ENCODE results near the gene NOTCH1.

The NOTCH1 gene

GRCh38 chr9:136462664-136463063 is 83.2 kb downstream of the NOTCH1 start:
- no peak for DNase-seq

GRCh38 chr9:136460772-136461325 is 85.0 kb downstream of the NOTCH1 start:
- DNase-seq: no peak

DNA sequence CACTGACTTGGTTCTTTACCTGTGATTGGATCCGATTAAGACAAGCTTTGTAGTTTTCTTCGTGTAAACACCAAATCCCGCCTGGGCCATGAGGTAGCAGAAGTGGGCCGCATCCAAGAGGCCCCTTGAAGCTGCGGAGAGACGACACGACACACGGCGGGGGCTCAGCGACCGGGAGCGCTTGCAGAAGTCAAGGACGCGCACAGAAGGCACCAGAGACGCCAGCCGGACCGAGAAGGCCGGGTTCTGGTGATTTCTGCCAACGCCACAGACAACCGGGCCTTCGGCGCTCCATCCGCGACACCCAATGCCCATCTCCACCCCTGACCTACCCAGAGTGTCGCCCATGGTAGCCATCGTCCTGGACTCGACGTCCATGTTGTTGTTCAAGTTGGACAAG is 86.4 kb downstream of the NOTCH1 start:
- no peak for DNase-seq

DNA sequence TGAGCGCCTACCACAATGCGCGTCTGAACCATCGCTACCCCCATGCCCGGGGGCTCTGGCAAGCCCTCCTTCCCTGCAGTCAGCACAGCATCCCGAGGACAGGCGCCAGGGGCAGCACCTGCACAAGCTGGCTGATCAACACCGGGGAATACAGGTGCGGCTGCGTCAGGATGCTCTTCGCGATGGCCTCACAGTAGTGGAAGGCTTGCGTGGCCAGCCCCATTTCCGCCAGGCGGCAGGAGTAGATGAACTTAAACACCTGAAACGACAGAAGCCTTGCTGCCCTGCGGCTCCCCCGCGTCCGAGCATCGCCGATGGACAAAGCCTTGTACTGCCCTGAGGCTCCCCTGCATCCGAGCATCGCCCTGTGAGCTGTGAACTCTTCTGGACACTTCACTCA is 88.5 kb downstream of the NOTCH1 start:
- DNase-seq: no peak

- DNase-seq: no peak
These were observed 89.6 kb downstream of the NOTCH1 start for GRCh38 chr9:136456258-136456657.

DNA sequence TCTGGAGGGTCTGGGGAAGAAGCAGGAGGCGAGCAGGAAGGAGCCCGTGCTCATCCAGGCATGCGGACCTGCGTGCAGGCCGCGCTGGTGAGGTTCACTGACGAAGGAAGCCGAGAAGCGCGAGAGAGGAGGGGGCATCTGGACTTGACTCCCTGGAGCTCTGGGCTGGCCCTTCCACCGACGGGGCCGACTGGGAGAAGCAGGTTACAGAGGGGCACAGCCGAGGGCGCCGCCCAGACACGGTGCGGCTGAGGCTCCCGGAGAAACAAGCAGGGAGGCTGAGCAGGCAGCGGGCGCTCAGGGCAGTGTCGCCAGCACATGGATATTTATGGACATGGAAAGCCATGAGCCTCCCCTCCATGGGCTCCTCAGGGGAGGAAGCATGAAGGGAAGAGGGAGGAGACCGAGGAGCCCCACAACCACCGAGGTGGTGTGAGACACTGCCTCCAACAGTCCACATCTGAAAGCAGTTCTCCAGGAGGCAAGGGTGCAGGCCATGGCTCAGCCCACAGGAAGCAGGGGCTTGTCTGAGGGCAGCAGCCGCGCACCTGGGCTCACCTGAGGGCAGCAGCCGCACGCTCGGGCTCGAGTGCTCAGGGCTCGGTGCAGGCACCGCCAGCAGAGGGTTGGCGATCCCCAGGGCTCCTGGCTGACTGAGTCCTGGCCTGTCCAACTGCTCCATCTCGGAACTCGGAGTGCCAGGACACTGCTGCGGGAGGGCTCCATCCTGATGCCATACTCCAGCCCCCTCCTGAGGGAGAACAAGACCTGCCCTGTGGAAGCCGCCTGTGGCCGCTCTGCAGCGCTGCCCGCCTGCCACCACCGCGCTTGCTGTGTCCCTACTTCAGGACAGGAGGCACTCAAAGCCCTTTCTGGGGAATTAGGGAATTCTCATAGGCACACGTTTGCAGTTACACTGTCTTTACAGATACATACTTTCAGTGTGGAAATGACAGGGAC is 90.5 kb downstream of the NOTCH1 start:
- DNase-seq: no peak

- no peak for DNase-seq
These were observed 91.6 kb downstream of the NOTCH1 start for GRCh38 chr9:136454026-136454796.

GRCh38 chr9:136453326-136453725 is 92.5 kb downstream of the NOTCH1 start:
- DNase-seq: no peak

- DNase-seq: no peak
These were observed 94.5 kb downstream of the NOTCH1 start for GRCh38 chr9:136451221-136451877.

- DNase-seq: no peak
These were observed 97.2 kb downstream of the NOTCH1 start for GRCh38 chr9:136448655-136449054.

DNA sequence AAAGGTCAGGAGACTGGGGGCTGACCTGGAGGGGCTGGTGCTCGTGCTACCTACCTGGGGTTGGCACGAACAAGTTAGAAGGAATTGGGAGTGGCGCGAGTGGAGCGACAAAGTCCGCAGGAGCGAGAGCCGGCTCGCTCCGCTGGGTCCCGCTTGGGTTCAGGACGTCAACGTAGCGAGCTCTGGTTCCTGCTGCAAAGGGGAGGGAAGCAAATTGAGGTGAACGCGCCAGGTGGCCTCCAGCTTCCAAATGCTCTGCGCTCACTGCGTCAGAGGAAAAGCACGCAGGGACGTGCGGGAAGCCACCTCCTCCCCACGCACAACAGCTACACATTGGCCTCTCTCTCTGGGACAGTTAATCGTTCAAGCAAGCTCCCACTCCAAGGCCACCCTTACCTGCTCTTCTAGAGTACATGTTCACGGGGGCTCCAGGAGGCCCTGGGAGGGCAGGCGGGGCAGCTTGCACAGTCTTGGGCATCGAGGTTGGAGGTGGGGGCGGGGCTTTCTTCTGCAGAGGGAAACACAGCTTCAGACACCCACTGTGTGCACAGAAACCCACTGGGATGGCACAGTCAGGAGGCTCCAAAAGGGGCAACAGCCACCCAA is 98.6 kb downstream of the NOTCH1 start:
- no peak for DNase-seq

- DNase-seq: no peak
These were observed 100.0 kb downstream of the NOTCH1 start for GRCh38 chr9:136445799-136446198.

Measured in NCI-H510A treated with DMSO at 0.1 percent for 48 hours (cell line).